DMS153 treated with DMSO at 0.1 percent for 48 hours (cell line): Measurements from ENCODE around the gene USP40.
A peak's percentile ranks its signal among the peaks of the same experiment; 100 is the strongest.

Experiments
- DNase-seq: peaks from one replicate; lab custom pipeline; 2025; ENCODE audit not compliant: unreplicated experiment; lab: John Stamatoyannopoulos, UW

Gene USP40

GRCh38 chr2:233476651-233477547 lies 89.7 kb downstream of the USP40 start:
- no peak for DNase-seq

- DNase-seq, result no peak
Measured at GRCh38 chr2:233476063-233476410, 90.5 kb downstream of the USP40 start.

- DNase-seq, result no peak
Measured at GRCh38 chr2:233474308-233475160, 92.0 kb downstream of the USP40 start.

GRCh38 chr2:233473878-233474277 lies 92.7 kb downstream of the USP40 start:
- no peak for DNase-seq

- no peak for DNase-seq
Measured at GRCh38 chr2:233473386-233473791, 93.2 kb downstream of the USP40 start.

GRCh38 chr2:233471291-233472035 lies 95.1 kb downstream of the USP40 start:
- no peak for DNase-seq

GRCh38 chr2:233470839-233471238 lies 95.7 kb downstream of the USP40 start:
- DNase-seq, result no peak

GRCh38 chr2:233470011-233470687 lies 96.4 kb downstream of the USP40 start:
- peak; percentile 43 for DNase-seq

- no peak for DNase-seq
Measured at GRCh38 chr2:233469261-233470010, 97.1 kb downstream of the USP40 start.

GRCh38 chr2:233468741-233469110 lies 97.9 kb downstream of the USP40 start:
- DNase-seq, result no peak

GRCh38 chr2:233468047-233468740 lies 98.4 kb downstream of the USP40 start:
- DNase-seq, result no peak

- no peak for DNase-seq
Measured at GRCh38 chr2:233466991-233467603, 99.5 kb downstream of the USP40 start.

- no peak for DNase-seq
Measured at GRCh38 chr2:233464531-233465240, 101.9 kb downstream of the USP40 start.

- DNase-seq, result no peak
Measured at GRCh38 chr2:233464056-233464455, 102.5 kb downstream of the USP40 start.

GRCh38 chr2:233463586-233463985 lies 103.0 kb downstream of the USP40 start:
- no peak for DNase-seq

GRCh38 chr2:233462826-233463470 lies 103.6 kb downstream of the USP40 start:
- DNase-seq, result no peak

GRCh38 chr2:233462202-233462785 lies 104.3 kb downstream of the USP40 start:
- DNase-seq, result no peak

GRCh38 chr2:233461481-233461891 lies 105.1 kb downstream of the USP40 start:
- no peak for DNase-seq
